GM19468 (cell line): Measurements from ENCODE around the gene ADAT3.
"Not testable (repeated sequence)": the region's sequence is repeated elsewhere in the genome, so short reads cannot be mapped to it uniquely, and the experiment has no call there.

Experiments used
- ATAC-seq: cut with Tn5 transposase; IDR thresholded peaks from one replicate; pipeline ENCODE4 v1.9.1; 2021; ENCODE audit warnings: mild to moderate bottlenecking, moderate library complexity, moderate number of reproducible peaks; ENCODE audit not compliant: unreplicated experiment; ENCODE audit errors: extremely low read depth

ADAT3 gene

DNA sequence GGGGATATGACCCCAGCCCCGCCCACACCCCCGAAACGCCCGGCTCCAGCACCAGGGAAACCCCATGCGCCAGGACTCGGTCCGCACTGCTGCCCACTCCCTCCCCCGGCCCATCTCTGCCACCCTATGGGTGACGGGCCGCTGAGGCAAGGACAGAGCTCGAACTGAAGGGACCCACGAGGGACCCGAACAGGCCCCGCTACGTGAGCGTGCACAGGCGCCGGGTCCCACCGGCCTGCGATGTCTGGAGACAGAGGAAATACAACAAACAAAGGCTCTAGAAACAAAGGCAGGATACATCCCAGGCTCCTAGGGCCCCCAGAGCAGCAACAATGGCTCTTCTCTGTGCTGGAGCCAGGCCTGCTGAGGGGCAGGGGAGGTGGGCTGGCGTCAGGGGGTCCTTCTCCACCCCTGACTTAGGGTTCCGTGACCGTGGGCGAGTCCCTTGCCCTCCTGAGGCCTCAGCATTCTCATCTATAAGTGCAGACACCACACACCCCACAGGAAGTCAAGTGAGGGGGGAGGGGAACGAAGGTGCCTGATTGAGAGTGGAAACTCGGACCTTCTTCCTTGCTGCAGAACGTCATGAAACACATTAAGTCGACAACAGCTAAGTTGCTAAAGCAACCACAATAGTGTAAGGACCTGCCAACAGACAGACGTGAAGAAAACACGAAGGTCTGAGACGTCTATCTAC, 23.0 kb upstream of the ADAT3 start:
- no peak for ATAC-seq

GRCh38 chr19:1882786-1883692, 22.2 kb upstream of the ADAT3 start:
- ATAC-seq: no peak

GRCh38 chr19:1883784-1884183, 21.4 kb upstream of the ADAT3 start:
- ATAC-seq: no peak

GRCh38 chr19:1884291-1884718, 20.9 kb upstream of the ADAT3 start:
- ATAC-seq: no peak

DNA sequence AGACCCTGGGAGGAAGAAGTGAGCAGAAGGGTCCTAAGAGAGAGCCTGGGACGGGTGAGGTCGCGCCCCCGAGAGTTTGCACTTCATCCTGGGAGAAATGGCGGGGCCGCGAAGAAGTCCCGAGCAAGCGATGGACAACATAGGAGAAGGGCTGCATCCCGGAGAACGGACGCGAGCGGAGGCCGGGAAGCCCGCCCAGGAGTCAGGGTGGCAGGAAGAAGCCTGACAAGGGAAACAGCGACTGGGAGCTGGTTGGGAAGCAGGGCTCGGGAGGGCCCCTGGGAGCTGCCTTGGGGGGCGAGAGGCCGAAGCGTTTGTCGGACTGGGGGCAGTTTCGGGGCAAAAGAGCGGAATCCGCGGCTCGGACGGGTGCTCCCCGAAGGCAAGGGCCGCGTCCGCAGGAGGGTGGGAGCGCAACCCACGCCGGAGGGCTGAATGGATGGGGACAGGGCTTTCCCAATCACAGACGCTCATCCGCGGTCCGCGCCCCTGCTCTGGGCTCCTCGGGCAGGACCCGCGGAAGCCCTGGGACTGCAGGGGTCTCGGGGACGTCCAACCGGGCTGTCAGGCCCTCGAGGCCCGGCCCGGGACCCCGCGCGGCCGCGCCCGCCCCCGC, 20.4 kb upstream of the ADAT3 start:
- no peak for ATAC-seq

- peak; percentile 11 for ATAC-seq
Measured at GRCh38 chr19:1885398-1886119, 19.6 kb upstream of the ADAT3 start, which contains the start of gene ABHD17A. Gene ABHD17A (minus strand): TSS chr19:1885496. CDS start chr19:1881566, 3,930 bp downstream.

GRCh38 chr19:1886360-1886759, 18.8 kb upstream of the ADAT3 start:
- ATAC-seq: not testable (repeated sequence)

DNA sequence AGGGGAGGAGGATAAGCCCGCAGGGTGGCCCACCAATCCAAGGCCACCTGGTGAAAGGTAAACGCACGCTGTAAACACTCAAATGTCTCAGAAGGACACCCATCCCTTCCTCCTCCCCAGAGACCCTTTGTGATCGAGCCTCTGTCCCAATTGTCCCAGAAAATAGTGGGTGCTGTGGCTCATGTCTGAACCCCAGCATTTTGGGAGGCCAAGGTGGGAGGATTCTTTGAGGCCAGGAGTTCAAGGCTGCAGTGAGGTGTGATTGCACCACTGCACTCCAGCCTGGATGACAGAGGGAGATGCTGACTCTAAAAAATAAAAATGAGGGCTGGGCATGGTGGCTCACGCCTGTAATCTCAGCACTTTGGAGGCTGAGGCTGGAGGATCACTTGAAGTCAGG, 16.8 kb upstream of the ADAT3 start:
- ATAC-seq: no peak

DNA sequence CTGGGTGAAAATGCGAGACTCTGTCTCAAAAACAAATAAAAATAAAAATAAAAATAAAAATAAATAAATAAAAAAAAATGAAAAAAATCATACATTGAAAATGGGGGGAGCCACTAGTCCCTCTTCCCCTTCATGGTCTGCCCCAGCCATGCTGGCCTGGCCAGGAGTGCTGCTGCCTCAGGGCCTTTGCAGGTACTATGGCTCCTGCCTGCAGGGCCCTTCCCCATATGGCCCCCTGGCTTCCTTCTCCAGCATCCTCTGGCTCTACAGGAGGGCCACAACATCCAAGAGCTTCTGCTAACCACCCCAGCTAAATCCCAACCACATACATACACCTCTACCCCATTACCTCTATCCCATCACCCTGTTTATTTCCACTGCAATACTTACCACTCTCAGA, 15.3 kb upstream of the ADAT3 start:
- ATAC-seq: no peak

- no peak for ATAC-seq
Measured at GRCh38 chr19:1893791-1894190, 11.4 kb upstream of the ADAT3 start.

DNA sequence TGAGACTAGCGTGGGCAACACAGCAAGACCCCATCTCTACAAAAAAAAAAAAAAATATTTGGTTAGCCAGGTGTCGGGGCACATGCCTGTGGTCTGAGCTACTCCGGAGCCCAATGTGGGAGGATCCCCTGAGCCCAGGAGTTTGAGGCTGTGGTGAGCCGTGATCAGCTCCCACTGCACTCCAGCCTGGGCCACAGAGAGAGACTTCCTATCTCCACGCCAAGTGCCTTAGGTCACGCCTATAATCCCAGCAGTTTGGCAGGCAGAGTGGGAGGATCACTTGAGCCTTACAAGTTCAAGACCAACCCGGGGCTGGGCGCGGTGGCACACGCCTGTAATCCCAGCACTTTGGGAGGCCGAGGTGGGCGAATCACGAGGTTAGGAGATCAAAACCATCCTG, 8.7 kb upstream of the ADAT3 start:
- ATAC-seq: no peak

- ATAC-seq: no peak
Measured at GRCh38 chr19:1901940-1902404, 3.2 kb upstream of the ADAT3 start.

DNA sequence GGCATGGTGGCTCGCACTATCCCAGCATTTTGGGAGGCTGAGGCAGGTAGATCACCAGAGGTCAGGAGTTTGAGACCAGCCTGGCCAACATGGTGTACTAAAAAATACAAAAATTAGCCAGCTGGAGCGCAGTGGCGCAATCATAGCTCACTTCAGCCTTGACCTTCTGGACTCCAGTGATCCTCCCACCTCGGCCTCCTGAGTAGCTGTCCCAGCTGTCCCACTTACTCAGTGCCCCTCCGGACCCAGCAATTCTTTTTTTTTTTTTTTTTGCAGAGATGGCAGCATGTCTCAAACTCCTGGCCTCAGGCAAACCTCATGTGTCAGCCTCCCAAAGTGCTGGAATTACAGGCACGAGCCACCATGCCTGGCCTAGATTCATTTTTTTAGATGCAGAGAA, 2.3 kb upstream of the ADAT3 start:
- no peak for ATAC-seq

- ATAC-seq: no peak
Measured at GRCh38 chr19:1904860-1905109, 414 bp upstream of the ADAT3 start.

DNA sequence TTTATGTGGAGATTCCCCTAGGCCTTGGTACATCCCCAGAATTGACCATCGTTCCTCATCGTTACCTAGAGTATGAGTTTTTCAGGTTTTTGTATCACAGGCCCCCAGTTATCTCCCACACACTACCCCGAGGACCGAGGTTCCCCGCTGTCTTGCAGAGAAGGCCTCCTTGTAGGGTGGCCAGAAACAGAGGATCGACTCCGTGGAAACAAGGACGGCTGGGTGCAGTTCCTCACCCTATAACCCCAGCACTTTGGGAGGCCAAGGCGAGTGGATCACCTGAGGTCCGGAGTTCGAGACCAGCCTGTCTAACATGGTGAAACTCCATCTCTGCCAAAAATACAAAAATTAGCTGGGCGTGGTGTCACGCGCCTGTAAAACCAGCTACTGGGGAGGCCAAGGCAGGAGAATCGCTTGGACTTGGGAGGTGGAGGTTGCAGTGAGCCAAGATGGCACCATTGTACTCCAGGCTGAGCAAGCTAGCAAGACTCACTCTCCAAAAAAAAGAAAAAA, 720 bp downstream of the ADAT3 start:
- no peak for ATAC-seq

DNA sequence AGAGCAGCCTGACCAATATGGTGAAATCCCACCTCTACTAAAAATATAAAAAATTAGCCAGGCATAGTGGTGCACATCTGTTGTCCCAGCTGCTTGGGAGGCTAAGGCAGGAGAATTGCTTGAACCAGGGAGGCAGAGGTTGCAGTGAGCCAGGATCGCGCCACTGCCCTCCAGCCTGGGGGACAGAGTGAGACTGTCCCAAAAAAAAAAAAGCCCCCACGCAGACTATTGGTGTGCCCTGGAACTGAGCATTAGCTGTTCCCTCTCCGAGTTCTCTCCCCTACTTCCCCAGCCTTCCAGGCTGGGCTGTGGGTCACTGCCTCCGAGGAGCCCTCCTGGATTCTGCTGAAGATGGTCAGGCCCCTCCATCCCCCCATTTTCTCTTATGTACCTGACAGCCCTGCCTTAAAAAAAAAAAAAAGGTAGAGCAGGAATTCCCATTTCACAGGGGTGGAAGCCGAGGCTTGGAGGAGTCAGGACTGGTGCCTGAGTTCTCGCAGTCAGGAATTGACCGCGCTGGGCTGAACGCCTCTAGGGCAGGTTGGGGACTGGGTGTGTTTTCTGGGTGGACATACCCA, 1.9 kb downstream of the ADAT3 start:
- no peak for ATAC-seq

DNA sequence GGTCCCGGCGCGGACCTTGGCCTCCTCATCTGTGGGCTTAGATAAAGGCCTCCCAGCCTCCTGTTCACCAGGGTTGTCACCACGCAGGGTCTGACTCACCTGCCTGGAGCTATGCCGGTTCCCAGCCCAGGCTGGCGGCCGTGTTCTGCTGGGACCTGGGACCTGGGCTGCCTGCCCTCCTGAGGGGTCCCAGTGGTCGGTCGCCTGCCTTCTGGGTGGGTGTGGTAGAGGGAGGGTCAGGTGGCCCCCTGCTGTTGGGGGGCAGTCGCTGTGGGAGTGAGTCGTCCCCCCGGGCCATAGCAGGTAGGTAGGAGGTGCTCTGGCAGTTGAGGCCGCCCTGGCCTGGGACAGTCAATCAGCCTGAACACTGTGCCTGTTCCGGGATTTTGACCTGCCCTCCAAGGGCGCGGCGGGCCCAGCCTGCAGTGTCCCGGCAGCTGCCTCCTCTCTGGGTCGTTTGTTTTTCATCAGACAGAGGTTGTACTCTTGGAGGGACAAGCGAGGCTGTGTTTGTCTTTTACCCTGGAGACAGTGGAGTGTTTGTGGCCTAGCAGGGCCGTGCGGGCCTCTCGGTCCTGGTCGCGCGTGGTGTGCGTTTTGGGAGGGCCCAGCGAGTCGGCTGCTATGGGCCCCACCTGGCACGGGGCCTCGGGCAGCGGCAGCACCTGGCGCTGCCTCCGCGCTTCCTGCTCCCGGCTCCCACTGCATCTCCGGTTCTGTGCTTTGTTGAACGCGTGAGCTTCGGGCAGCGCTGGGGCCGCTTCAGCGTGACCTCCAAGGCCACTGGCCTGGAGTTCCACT, 2.6 kb downstream of the ADAT3 start:
- ATAC-seq: no peak

DNA sequence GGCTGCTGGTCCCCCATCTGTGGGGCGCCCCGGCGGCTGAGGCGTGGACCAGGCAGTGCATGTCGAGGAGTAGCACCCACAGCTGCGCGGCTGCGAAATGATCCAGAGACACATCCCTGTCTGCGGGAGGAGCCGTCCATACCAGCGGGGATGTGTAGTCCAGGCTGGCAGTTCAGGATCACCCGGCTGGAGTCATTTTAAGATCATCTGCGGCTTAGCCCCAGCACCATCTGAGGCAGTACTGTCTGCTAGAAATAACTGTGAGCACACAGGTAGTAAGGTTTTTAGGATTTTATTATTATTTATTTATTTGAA, 3.1 kb downstream of the ADAT3 start:
- ATAC-seq: no peak

- ATAC-seq: no peak
Measured at GRCh38 chr19:1909761-1910080, 4.5 kb downstream of the ADAT3 start.

DNA sequence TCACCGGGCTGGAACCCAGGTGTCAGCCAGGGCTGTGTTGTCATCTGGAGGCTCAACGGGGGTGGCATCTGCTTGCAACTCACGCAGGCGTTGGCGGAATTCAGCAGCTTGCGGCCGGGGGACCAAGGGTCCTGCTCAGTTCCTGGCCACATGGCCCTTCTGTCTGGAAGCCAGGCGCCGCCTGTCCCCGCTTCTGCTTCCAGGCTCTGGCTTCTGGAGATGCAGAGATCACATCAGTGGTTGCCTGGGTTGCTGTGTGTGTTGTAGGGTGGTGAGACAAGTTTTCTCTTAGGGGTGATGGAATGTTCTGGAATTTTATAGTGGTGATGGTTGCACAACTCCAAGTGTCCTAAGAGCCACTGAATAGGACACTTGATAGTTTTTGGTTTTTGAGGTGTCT, 5.0 kb downstream of the ADAT3 start:
- no peak for ATAC-seq
